Right lobe of liver (tissue), 6 donors: ENCODE measurements around the gene MRPL2. TPM values are rescaled to one million over a fixed set of nuclear protein-coding genes. Genes with fewer than 3 reads are reported as not detected.
A peak's percentile ranks its signal among the peaks of the same experiment; 100 is the strongest.

Source experiments
- ATAC-seq, 4 donors: fragments of 200-7000 bp; cut with Tn5 transposase; one replicate each; pipeline ENCODE4 v1.9.1; 2020; ENCODE audit warnings: mild to moderate bottlenecking in 4 of 4, moderate library complexity in 4 of 4
- DNase-seq, 3 donors: peaks; one replicate each; pipeline ENCODE4 v3.0.0-alpha.2; 2020
- H3K27ac ChIP-seq, 3 donors: fragments of 200-600 bp; one replicate each; pipeline ENCODE4 v1.8.0; 2022
- H3K27me3 ChIP-seq, 2 donors: fragments of 200-600 bp; one replicate each; pipeline ENCODE4 v1.8.0; 2022
- H3K36me3 ChIP-seq, 4 donors: fragments of 200-600 bp; sonication (generic) in 1 of 4; one replicate each; pipeline versions ENCODE4 v1.5.1 to v1.8.0; 2017 to 2022; ENCODE audit warnings: control low read depth in 1 of 4
- H3K4me1 ChIP-seq, 4 donors: fragments of 200-600 bp; sonication (generic) in 1 of 4; one replicate each; pipeline versions ENCODE4 v1.5.1 to v1.8.0; 2017 to 2022; ENCODE audit warnings: control low read depth in 1 of 4
- H3K4me3 ChIP-seq, 3 donors: fragments of 200-600 bp; one replicate each; pipeline ENCODE4 v1.8.0; 2022
- H3K9me3 ChIP-seq, 4 donors: fragments of 200-600 bp; sonication (generic) in 1 of 4; one replicate each; pipeline versions ENCODE4 v1.5.1 to v1.8.0; 2017 to 2022; ENCODE audit warnings: control low read depth in 1 of 4
- POLR2A ChIP-seq: fragments of 450-650 bp; IDR thresholded peaks from one replicate; pipeline ENCODE4 v1.6.1; 2017; ENCODE audit warnings: antibody characterized with exemption, mild to moderate bottlenecking
- WGBS: methylation state at CpG from one replicate; pipeline ENCODE4 v1.1.6; 2018; ENCODE audit warnings: low coverage, low lambda C conversion rate; ENCODE audit not compliant: insufficient coverage; ENCODE audit errors: missing lambda C conversion rate; 5-methylcytosine and 5-hydroxymethylcytosine counted together
- intact Hi-C, 2 donors: fragments of 100-400 bp; cut with DNase I; formaldehyde crosslinking; loops; one replicate each; pipeline versions ENCODE4 v1.11.2 to v1.14.1; 2022
- total RNA-seq, 6 experiments: library from RNA; depleted of rRNA in 2 of 6; stranded (reverse); fragments of >200 nt in 2 of 6; fragmentation: NEBNext Ultra II Directional in 3 of 6; extraction: Animal tissue kit (Norgen Biotek cat#: 25700) in 3 of 6; gene quantifications; one replicate each; pipeline versions ENCODE4 v1.1.0 to v1.2.4, GENCODE V29; 2016 to 2023
- TF ChIP-seq, protein P1 (sequence below), 4 donors: fragments of 200-600 bp in 3 of 4; fragments of 450-650 bp in 1 of 4; IDR thresholded peaks; one replicate each; pipeline versions ENCODE4 v1.5.1 to v1.8.0; 2016 to 2022; ENCODE audit warnings: antibody characterized with exemption in 4 of 4, mild to moderate bottlenecking in 2 of 4
- donor health status: DM: no; HTN: yes; CAD: no.
- donor health status: DM: no; HTN: no; CAD: no.
- donor health status: DM: no; HTN: no; CAD: no.
- donor health status: DM: no; HTN: yes; CAD: no.
- donor health status: DM: no; HTN: yes; CAD: no.

MRPL2 gene
- total RNA-seq, 6 experiments from 2014 or later: 41.6 to 63.1 (median 60.4) TPM

- ATAC-seq: no peak
- no peak overlapping the region for H3K4me3 ChIP-seq
- intact Hi-C loops: no loop called here
- no peak for TF ChIP-seq POLR2A
- TF ChIP-seq, protein P1, sequence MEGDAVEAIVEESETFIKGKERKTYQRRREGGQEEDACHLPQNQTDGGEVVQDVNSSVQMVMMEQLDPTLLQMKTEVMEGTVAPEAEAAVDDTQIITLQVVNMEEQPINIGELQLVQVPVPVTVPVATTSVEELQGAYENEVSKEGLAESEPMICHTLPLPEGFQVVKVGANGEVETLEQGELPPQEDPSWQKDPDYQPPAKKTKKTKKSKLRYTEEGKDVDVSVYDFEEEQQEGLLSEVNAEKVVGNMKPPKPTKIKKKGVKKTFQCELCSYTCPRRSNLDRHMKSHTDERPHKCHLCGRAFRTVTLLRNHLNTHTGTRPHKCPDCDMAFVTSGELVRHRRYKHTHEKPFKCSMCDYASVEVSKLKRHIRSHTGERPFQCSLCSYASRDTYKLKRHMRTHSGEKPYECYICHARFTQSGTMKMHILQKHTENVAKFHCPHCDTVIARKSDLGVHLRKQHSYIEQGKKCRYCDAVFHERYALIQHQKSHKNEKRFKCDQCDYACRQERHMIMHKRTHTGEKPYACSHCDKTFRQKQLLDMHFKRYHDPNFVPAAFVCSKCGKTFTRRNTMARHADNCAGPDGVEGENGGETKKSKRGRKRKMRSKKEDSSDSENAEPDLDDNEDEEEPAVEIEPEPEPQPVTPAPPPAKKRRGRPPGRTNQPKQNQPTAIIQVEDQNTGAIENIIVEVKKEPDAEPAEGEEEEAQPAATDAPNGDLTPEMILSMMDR (IDR thresholded peaks at IDR 0.05): no peak
- DNase-seq: peak in 1 of 3 donors; percentile 30
- H3K4me1 ChIP-seq: no peaks in the 10 kb centered on the region
- H3K27me3 ChIP-seq: no peaks in the 10 kb centered on the region
- 92% methylated on average over 2 of the region's 9 CpGs for WGBS
- H3K27ac ChIP-seq: no peak overlapping the region
- peaks cover 0 to 41% (median 2%) of the 10 kb centered on the region in 4 donors for H3K36me3 ChIP-seq
- H3K9me3 ChIP-seq: no peaks in the 10 kb centered on the region
Measured at GRCh38 chr6:43007126-43007525, 52.1 kb downstream of the MRPL2 start.

- DNase-seq (no peak), ATAC-seq (no peak)
- Histone ChIP-seq H3K27ac (no peak overlapping the region), H3K4me3 (no peak overlapping the region), H3K27me3 (no peaks in the 10 kb centered on the region), H3K4me1 (no peaks in the 10 kb centered on the region), H3K9me3 (no peaks in the 10 kb centered on the region), H3K36me3 (peaks cover 0 to 32% (median 2%) of the 10 kb centered on the region in 4 donors)
- TF ChIP-seq, protein P1 (IDR thresholded peaks at IDR 0.05): no peak
- TF ChIP-seq POLR2A: no peak
- WGBS: 90% methylated on average over 4 of the region's 11 CpGs
- intact Hi-C loops: no loop called here
Measured at GRCh38 chr6:43006251-43006650, 53.0 kb downstream of the MRPL2 start.

DNA sequence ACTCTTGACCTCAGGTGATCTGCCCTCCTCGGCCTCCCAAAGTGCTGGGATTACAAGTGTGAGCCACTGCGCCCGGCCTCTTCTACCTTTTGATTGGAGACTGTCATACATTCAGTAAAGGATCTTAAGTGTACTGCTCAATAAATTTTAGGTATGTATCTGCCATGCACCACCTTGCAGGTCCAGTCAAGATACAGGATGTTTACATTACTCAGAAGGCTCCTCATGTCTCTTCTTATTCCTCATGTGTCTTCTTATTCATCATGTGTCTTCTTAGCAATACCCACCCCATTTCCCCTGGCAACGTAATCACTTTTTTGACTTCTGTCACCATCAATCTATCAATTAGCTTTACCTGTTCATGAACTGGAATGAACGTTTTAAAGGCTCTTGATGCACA, 53.4 kb downstream of the MRPL2 start:
- H3K4me3 ChIP-seq: no peak overlapping the region
- H3K27me3 ChIP-seq: no peaks in the 10 kb centered on the region
- TF ChIP-seq, protein P1 (IDR thresholded peaks at IDR 0.05): no peak
- no peak for TF ChIP-seq POLR2A
- intact Hi-C loops: no loop called here
- no peaks in the 10 kb centered on the region for H3K4me1 ChIP-seq
- DNase-seq: no peak
- 82% methylated on average over 4 of the region's 5 CpGs for WGBS
- H3K27ac ChIP-seq: no peak overlapping the region
- H3K9me3 ChIP-seq: no peaks in the 10 kb centered on the region
- ATAC-seq: no peak
- H3K36me3 ChIP-seq: peaks cover 0 to 28% (median 2%) of the 10 kb centered on the region in 4 donors

Other genes with a start within 250 kb of the MRPL2 start
- gene RPL7L1, start 179.8 kb downstream of the MRPL2 start, total RNA-seq: 100 to 1,000 TPM in 1 of 6 experiments, 10 to 100 TPM in 5; 36.6 to 114 (median 44.2) TPM
- gene PTCRA, start 143.4 kb downstream of the MRPL2 start, total RNA-seq: under 1 TPM in 3 of 6 experiments, not detected in 3; 0.31 to 0.46 (median 0.37) TPM
- 10 to 100 TPM; 11.1 to 75.4 (median 28.8) TPM for gene CNPY3, start 130.0 kb downstream of the MRPL2 start, total RNA-seq
- 100 to 1,000 TPM in 3 of 6 experiments, 10 to 100 TPM in 3; 13.7 to 470 (median 107) TPM for gene GNMT, start 98.7 kb downstream of the MRPL2 start, total RNA-seq
- gene PEX6, start 80.3 kb downstream of the MRPL2 start, total RNA-seq: 10 to 100 TPM; 15.7 to 25.9 (median 21.3) TPM
- gene PPP2R5D, start 74.9 kb downstream of the MRPL2 start, total RNA-seq: 10 to 100 TPM; 11.5 to 24.0 (median 16.3) TPM
- 10 to 100 TPM; 19.1 to 39.1 (median 25.2) TPM for gene MEA1, start 45.5 kb downstream of the MRPL2 start, total RNA-seq
- 10 to 100 TPM; 26.4 to 46.2 (median 41.7) TPM for gene KLHDC3, start 45.2 kb downstream of the MRPL2 start, total RNA-seq
- 10 to 100 TPM; 21.8 to 45.0 (median 23.3) TPM for gene RRP36, start 37.8 kb downstream of the MRPL2 start, total RNA-seq
- gene CUL7, start 5.6 kb downstream of the MRPL2 start, total RNA-seq: 10 to 100 TPM in 1 of 6 experiments, 1 to 10 TPM in 5; 6.5 to 12.7 (median 8.8) TPM
- 100 to 1,000 TPM in 1 of 6 experiments, 10 to 100 TPM in 5; 45.8 to 134 (median 65.0) TPM for gene KLC4, start 197 bp upstream of the MRPL2 start, total RNA-seq
- 1 to 10 TPM in 3 of 6 experiments, under 1 TPM in 3; 0.55 to 1.8 (median 0.99) TPM for gene PTK7, start 16.9 kb upstream of the MRPL2 start, total RNA-seq
- gene SRF, start 111.8 kb upstream of the MRPL2 start, total RNA-seq: 10 to 100 TPM in 4 of 6 experiments, 1 to 10 TPM in 2; 4.9 to 17.0 (median 11.3) TPM
- gene CUL9, start 122.8 kb upstream of the MRPL2 start, total RNA-seq: 10 to 100 TPM; 14.4 to 17.7 (median 15.2) TPM
- 100 to 1,000 TPM in 2 of 6 experiments, 10 to 100 TPM in 4; 50.7 to 107 (median 62.4) TPM for gene DNPH1, start 170.0 kb upstream of the MRPL2 start, total RNA-seq
- 1 to 10 TPM in 2 of 6 experiments, under 1 TPM in 4; 0.83 to 1.6 (median 0.87) TPM for gene TTBK1, start 184.0 kb upstream of the MRPL2 start, total RNA-seq
- gene SLC22A7, start 238.8 kb upstream of the MRPL2 start, total RNA-seq: 100 to 1,000 TPM; 145 to 348 (median 185) TPM
- gene CRIP3, start 249.4 kb upstream of the MRPL2 start, total RNA-seq: 1 to 10 TPM; 2.1 to 7.9 (median 5.2) TPM